HG03469 (cell line): ENCODE results near the gene ZPLD1.
A peak's percentile ranks its signal among the peaks of the same experiment; 100 is the strongest.

Experiments
- ATAC-seq: cut with Tn5 transposase; IDR thresholded peaks from one replicate; pipeline ENCODE4 v1.9.1; 2021; ENCODE audit warnings: mild to moderate bottlenecking, moderate library complexity, moderate number of reproducible peaks; ENCODE audit not compliant: unreplicated experiment

The ZPLD1 gene

GRCh38 chr3:102434715-102435114 is at the start of gene ZPLD1:
TSS of gene ZPLD1 (plus strand) at chr3:102435015. CDS start at chr3:102438488, 3,473 bp downstream.
- no peak for ATAC-seq

GRCh38 chr3:102390171-102390864 is 44.5 kb upstream of the ZPLD1 start:
- ATAC-seq, result no peak

GRCh38 chr3:102390916-102391315 is 43.9 kb upstream of the ZPLD1 start:
- ATAC-seq, result no peak

- ATAC-seq, result no peak
Measured at GRCh38 chr3:102391491-102391890, 43.3 kb upstream of the ZPLD1 start.

- ATAC-seq, result no peak
Measured at GRCh38 chr3:102394517-102394916, 40.3 kb upstream of the ZPLD1 start.

- no peak for ATAC-seq
Measured at GRCh38 chr3:102398176-102398575, 36.6 kb upstream of the ZPLD1 start.

GRCh38 chr3:102398666-102399065 is 36.1 kb upstream of the ZPLD1 start:
- ATAC-seq, result no peak

- no peak for ATAC-seq
Measured at GRCh38 chr3:102400142-102400541, 34.7 kb upstream of the ZPLD1 start.

GRCh38 chr3:102400766-102401165 is 34.0 kb upstream of the ZPLD1 start:
- no peak for ATAC-seq

- ATAC-seq, result no peak
Measured at GRCh38 chr3:102410616-102411015, 24.2 kb upstream of the ZPLD1 start.

- ATAC-seq, result peak; percentile 47
Measured at GRCh38 chr3:102415553-102415952, 19.3 kb upstream of the ZPLD1 start.

- ATAC-seq, result no peak
Measured at GRCh38 chr3:102419786-102420185, 15.0 kb upstream of the ZPLD1 start.

- ATAC-seq, result no peak
Measured at GRCh38 chr3:102441832-102442231, 7.0 kb downstream of the ZPLD1 start.

GRCh38 chr3:102443021-102443420 is 8.2 kb downstream of the ZPLD1 start:
- no peak for ATAC-seq

GRCh38 chr3:102444101-102444500 is 9.3 kb downstream of the ZPLD1 start:
- ATAC-seq, result no peak

- no peak for ATAC-seq
Measured at GRCh38 chr3:102447272-102447671, 12.5 kb downstream of the ZPLD1 start.

- ATAC-seq, result no peak
Measured at GRCh38 chr3:102449341-102449740, 14.5 kb downstream of the ZPLD1 start.

- ATAC-seq, result no peak
Measured at GRCh38 chr3:102449930-102450329, 15.1 kb downstream of the ZPLD1 start.

- no peak for ATAC-seq
Measured at GRCh38 chr3:102450976-102451375, 16.2 kb downstream of the ZPLD1 start.

GRCh38 chr3:102451543-102451942 is 16.7 kb downstream of the ZPLD1 start:
- ATAC-seq, result no peak

- ATAC-seq, result no peak
Measured at GRCh38 chr3:102454181-102454580, 19.4 kb downstream of the ZPLD1 start.

GRCh38 chr3:102457644-102458043 is 22.8 kb downstream of the ZPLD1 start:
- no peak for ATAC-seq

- no peak for ATAC-seq
Measured at GRCh38 chr3:102460579-102460978, 25.8 kb downstream of the ZPLD1 start.
